ENCODE data around the gene ACAD10.

The ACAD10 gene

GRCh38 chr12:111792155-111792855 is 106.5 kb downstream of the ACAD10 start:
- Histone ChIP-seq H3K9me3 (ENCODE audit: control insufficient read depth, insufficient read depth, low read depth, low read length) (no peaks in the 10 kb centered on the region), H3K4me3 (ENCODE audit: low read depth, low read length) (no peak overlapping the region), H3K4me1 (ENCODE audit: control insufficient read depth, insufficient read depth, low read length) (no peaks in the 10 kb centered on the region), H3K27ac (ENCODE audit: extremely low read depth, low read depth, low read length) (no peak overlapping the region), H3K36me3 (ENCODE audit: control insufficient read depth in 2 of 2, insufficient read depth in 1 of 2, low read length in 2 of 2) (peaks cover 18 to 63% of the 10 kb centered on the region in 2 experiments; a peak in 2 of 3 replicates)
- TF ChIP-seq ZNF704 (tag by site-specific recombination; IDR thresholded peaks at IDR 0.05) (no peak), ZNF37A (tag by site-specific recombination; IDR thresholded peaks at IDR 0.05) (no peak), ZNF433 (tag by site-specific recombination; IDR thresholded peaks at IDR 0.05; ENCODE audit: low read depth) (no peak), SP3 (tag by site-specific recombination; IDR thresholded peaks at IDR 0.05) (no peak), ZNF214 (tag by site-specific recombination; IDR thresholded peaks at IDR 0.05; ENCODE audit: borderline replicate concordance) (no peak), ZNF596 (tag by site-specific recombination; IDR thresholded peaks at IDR 0.05) (no peak), ZNF169 (tag by site-specific recombination; IDR thresholded peaks at IDR 0.05) (no peak), AEBP2 (tag by site-specific recombination; IDR thresholded peaks at IDR 0.05; ENCODE audit: borderline replicate concordance) (no peak), ZNF391 (tag by site-specific recombination; IDR thresholded peaks at IDR 0.05; ENCODE audit: borderline replicate concordance, low read depth) (no peak), ZBTB21 (tag by site-specific recombination; IDR thresholded peaks at IDR 0.05) (no peak), ZNF23 (tag by site-specific recombination; IDR thresholded peaks at IDR 0.05; ENCODE audit: borderline replicate concordance) (no peak), ZBTB48 (tag by site-specific recombination; IDR thresholded peaks at IDR 0.05) (no peak), PRDM4 (tag by site-specific recombination; IDR thresholded peaks at IDR 0.05) (no peak), ZFP41 (tag by site-specific recombination; IDR thresholded peaks at IDR 0.05; ENCODE audit: borderline replicate concordance) (no peak), REST (tag by site-specific recombination; IDR thresholded peaks at IDR 0.05) (no peak), KLF10 (tag by site-specific recombination; IDR thresholded peaks at IDR 0.05) (no peak)
- ChIA-PET CTCF (interaction anchor here (0.7 to 1.1 kb wide), 2 partner anchors 17 to 21 kb away, joined by 3 read pairs; no protein-coding TSS in a partner anchor), POLR2A (no interaction called here)

Measured in HEK293 (cell line).